GM12892 (cell line): ENCODE measurements around the gene VAMP1.

Source experiments
- POLR2A ChIP-seq: IDR thresholded peaks from 2 replicates; pipeline ENCODE4 v1.6.1; 2011; ENCODE audit warnings: low read depth, low read length, control low read depth
- POLR2AphosphoS5 ChIP-seq: IDR thresholded peaks from 2 replicates; pipeline ENCODE4 v1.6.1; 2011; ENCODE audit warnings: low read depth, low read length, control low read depth

DNA sequence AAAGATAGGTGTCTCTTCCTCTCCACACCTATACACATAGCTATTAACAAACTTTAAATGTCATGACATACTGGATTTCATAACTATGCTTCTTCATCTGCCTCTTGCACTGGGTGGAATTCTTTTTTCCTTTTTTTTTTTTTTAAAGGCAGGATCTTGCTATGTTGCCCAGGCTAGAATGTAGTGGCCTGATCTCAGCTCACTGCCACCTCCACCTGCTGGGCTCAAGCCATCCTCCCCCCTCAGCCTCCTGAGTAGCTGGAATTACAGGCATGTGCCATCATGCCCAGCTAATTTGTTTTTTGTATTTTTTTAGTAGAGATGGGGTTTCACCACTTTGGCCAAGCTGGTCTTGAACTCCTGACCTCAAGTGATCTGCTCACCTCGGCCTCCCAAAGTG is 17.8 kb upstream of the VAMP1 start:
- TF ChIP-seq POLR2AphosphoS5 (no peak), POLR2A (no peak)
